Activated T-cell treated with anti-CD3 and anti-CD28 coated beads for 48 hours (primary cell): ENCODE results near the gene MINK1.

Source experiments
- DNase-seq: peaks from one replicate; pipeline ENCODE4 v3.0.0-alpha.2; 2020; ENCODE audit warnings: low read depth

MINK1 gene

GRCh38 chr17:4872786-4873185, 39.6 kb downstream of the MINK1 start:
- no peak for DNase-seq

- no peak for DNase-seq
Observed at GRCh38 chr17:4877089-4877488, 43.9 kb downstream of the MINK1 start.

GRCh38 chr17:4879601-4880000, 46.5 kb downstream of the MINK1 start:
- no peak for DNase-seq

GRCh38 chr17:4880857-4881256, 47.7 kb downstream of the MINK1 start:
- DNase-seq: no peak

GRCh38 chr17:4881761-4882555, 48.8 kb downstream of the MINK1 start:
- peak; percentile 45 for DNase-seq

GRCh38 chr17:4884489-4884888, 51.3 kb downstream of the MINK1 start:
- DNase-seq: no peak

GRCh38 chr17:4886830-4887229, 53.7 kb downstream of the MINK1 start:
- DNase-seq: no peak

- DNase-seq: no peak
Observed at GRCh38 chr17:4887581-4887980, 54.4 kb downstream of the MINK1 start.

GRCh38 chr17:4891411-4892410, 58.6 kb downstream of the MINK1 start:
- no peak for DNase-seq

GRCh38 chr17:4892499-4893221, 59.5 kb downstream of the MINK1 start:
- DNase-seq: no peak

- no peak for DNase-seq
Observed at GRCh38 chr17:4893272-4893671, 60.1 kb downstream of the MINK1 start.

GRCh38 chr17:4893721-4894560, 60.8 kb downstream of the MINK1 start:
- no peak for DNase-seq

GRCh38 chr17:4895121-4895520, 62.0 kb downstream of the MINK1 start:
- no peak for DNase-seq

- DNase-seq: no peak
Observed at GRCh38 chr17:4895657-4896331, 62.7 kb downstream of the MINK1 start.

- no peak for DNase-seq
Observed at GRCh38 chr17:4896332-4897197, 63.4 kb downstream of the MINK1 start.

- DNase-seq: no peak
Observed at GRCh38 chr17:4897198-4897687, 64.1 kb downstream of the MINK1 start.

GRCh38 chr17:4897785-4898184, 64.6 kb downstream of the MINK1 start:
- DNase-seq: no peak

GRCh38 chr17:4898351-4898750, 65.2 kb downstream of the MINK1 start:
- no peak for DNase-seq

- DNase-seq: no peak
Observed at GRCh38 chr17:4898927-4899326, 65.8 kb downstream of the MINK1 start.
